Measurements from ENCODE around the gene LMTK2. TPM values are rescaled to one million over a fixed set of nuclear protein-coding genes. Genes with fewer than 3 reads are reported as not detected.

LMTK2 gene
- total RNA-seq, 8 experiments from 2014 or later: 4.3 to 16.8 (median 13.1) TPM

DNA sequence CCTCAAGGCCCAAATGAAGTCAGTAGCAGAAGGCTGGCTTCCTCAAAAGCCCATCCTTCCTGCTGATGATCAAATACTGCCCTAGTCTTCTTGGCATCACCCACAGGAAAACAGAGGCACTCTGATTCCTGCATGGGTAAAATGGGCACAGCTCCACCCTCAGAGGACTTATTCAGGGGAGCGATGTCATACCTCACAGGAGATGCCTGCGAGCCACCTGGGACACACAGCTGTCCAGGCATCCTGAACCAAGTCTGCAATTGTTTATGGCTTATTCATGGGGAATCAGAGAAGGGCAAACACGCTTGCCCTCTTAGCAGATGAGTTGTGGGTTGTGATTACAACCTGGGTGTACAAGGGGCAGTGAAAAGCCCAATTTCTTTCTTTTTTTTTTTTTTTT, 22.0 kb upstream of the LMTK2 start:
- in situ Hi-C loops (cut with MboI; ENCODE audit: low pct_unique_long_range_greater_than_20kb in 2 of 9, low sequenced_read_pairs in 9 of 9, unreplicated experiment in 9 of 9): no loop called here
- no peak for ATAC-seq (replicated peaks in 6 of 8)
- Histone ChIP-seq H3K4me1 (replicated peaks in 1 of 2) (no peaks in the 10 kb centered on the region), H3K4me3 (no peak overlapping the region), H3K27ac (no peak overlapping the region)
- WGBS, 10 experiments: 0 to 100% (median 60%) methylated on average over 1 of the region's 3 CpGs; no CpG with 5 or more reads in 6 of the 10 experiments

- in situ Hi-C loops (cut with MboI; ENCODE audit: low pct_unique_long_range_greater_than_20kb in 2 of 9, low sequenced_read_pairs in 9 of 9, unreplicated experiment in 9 of 9): no loop called here
- ATAC-seq (replicated peaks in 6 of 8): no peak
- H3K4me1 ChIP-seq (replicated peaks in 1 of 2): no peaks in the 10 kb centered on the region
- no peak overlapping the region for H3K4me3 ChIP-seq
- 0 to 70% (median 41%) methylated on average over 1 to 3 of the region's 4 CpGs; no CpG with 5 or more reads in 4 of the 10 experiments for WGBS, 10 experiments
- no peak overlapping the region for H3K27ac ChIP-seq
Observed at GRCh38 chr7:98085674-98086073, 21.0 kb upstream of the LMTK2 start.

DNA sequence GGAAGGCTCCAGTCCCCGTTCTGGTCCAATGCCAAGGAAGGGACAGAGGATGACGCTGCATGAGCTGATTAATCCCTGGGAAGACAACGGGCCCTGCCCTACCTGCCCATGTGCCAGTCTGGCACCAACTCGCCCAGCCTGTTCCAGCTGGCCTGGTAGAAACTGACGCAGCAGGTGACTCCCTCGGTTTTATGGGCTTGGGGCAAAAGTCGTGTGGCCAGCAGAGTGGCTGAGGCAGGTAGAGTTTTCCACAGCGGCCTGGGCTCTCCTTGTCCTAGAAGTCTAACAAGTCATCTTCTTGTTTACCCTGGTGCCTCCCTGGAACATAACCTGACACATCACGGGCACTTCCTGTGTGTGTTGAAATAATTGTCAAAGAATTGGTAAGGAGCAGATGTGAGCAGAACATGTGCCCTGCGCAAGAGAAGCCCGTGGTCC, 20.4 kb upstream of the LMTK2 start:
- in situ Hi-C loops (cut with MboI; ENCODE audit: low pct_unique_long_range_greater_than_20kb in 2 of 9, low sequenced_read_pairs in 9 of 9, unreplicated experiment in 9 of 9): no loop called here
- Histone ChIP-seq H3K4me1 (replicated peaks in 1 of 2) (no peaks in the 10 kb centered on the region), H3K27ac (no peak overlapping the region), H3K4me3 (no peak overlapping the region)
- 81 to 100% (median 87%) methylated on average over 2 to 9 of the region's 11 CpGs; no CpG with 5 or more reads in 3 of the 10 experiments for WGBS, 10 experiments
- ATAC-seq (replicated peaks in 6 of 8): no peak

DNA sequence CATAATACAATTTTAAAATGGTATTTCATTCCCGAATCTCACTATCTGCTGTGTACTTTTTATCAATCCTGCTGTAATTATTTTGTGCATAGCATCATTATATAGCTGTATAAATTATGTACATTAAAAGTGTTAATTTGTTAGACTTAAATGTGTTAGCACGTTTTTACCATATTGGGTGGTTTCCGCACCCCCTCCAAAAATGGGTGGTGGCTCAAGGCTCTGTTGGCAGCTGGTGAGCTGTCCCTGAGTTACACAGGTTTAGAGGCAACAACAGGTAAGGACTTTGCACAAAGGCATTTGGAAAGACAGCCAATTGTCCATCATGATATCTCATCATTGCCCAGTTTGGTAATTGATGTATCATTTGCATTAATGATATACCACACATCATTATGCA, 18.6 kb upstream of the LMTK2 start:
- 0 to 100% (median 62%) methylated on average over 1 to 3 of the region's 3 CpGs; no CpG with 5 or more reads in 2 of the 10 experiments for WGBS, 10 experiments
- Histone ChIP-seq H3K4me3 (no peak overlapping the region), H3K27ac (no peak overlapping the region), H3K4me1 (replicated peaks in 1 of 2) (no peaks in the 10 kb centered on the region)
- peak in 1 of 8 experiments; percentile 70 for ATAC-seq (replicated peaks in 6 of 8)
- in situ Hi-C loops (cut with MboI; ENCODE audit: low pct_unique_long_range_greater_than_20kb in 2 of 9, low sequenced_read_pairs in 9 of 9, unreplicated experiment in 9 of 9): no loop called here

DNA sequence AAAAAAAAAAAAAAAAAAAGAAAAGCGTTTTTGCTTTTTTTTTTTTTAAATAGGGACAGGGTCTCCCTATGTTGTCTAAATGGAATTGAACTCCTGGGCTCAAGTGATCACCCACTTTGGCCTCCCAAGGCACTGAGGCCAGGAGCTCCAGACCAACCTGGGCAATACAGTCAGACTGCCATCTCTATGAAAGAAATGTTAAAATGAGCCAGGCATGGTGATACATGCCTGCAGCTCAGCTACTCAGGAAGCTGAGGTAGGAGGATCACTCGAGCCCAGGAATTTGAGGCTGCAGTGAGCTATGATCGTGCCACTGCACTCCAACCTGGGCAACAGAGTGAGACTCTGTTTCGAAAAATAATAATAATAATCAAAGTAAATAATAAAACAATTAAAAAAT, 16.5 kb upstream of the LMTK2 start:
- in situ Hi-C loops (cut with MboI; ENCODE audit: low pct_unique_long_range_greater_than_20kb in 2 of 9, low sequenced_read_pairs in 9 of 9, unreplicated experiment in 9 of 9): no loop called here
- 18 to 70% (median 62%) methylated on average over 1 to 4 of the region's 4 CpGs; no CpG with 5 or more reads in 2 of the 10 experiments for WGBS, 10 experiments
- no peak overlapping the region for H3K4me3 ChIP-seq
- ATAC-seq (replicated peaks in 6 of 8): no peak
- no peaks in the 10 kb centered on the region for H3K4me1 ChIP-seq (replicated peaks in 1 of 2)
- no peak overlapping the region for H3K27ac ChIP-seq

DNA sequence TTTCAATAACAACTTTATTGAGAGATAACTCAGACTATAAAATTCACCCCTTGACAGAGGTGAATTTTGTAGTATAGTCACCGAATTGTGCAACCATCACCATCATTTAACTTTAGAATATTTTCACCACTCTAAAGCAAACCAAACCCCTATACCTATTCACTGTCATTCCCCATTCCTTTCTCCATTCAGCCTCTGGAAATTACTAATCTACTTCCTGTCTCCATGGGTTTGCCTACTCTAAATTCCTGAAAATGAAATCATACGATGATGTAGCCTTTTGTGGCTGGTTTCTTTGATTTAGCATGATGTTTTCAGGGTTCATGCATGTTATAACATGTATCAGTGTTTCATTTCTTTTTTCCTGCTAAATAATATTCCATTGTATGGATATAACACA, 15.6 kb upstream of the LMTK2 start:
- WGBS, 10 experiments: 4 to 100% (median 75%) methylated on average over 1 to 2 of the region's 2 CpGs; no CpG with 5 or more reads in 1 of the 10 experiments
- no peak overlapping the region for H3K27ac ChIP-seq
- in situ Hi-C loops (cut with MboI; ENCODE audit: low pct_unique_long_range_greater_than_20kb in 2 of 9, low sequenced_read_pairs in 9 of 9, unreplicated experiment in 9 of 9): no loop called here
- H3K4me1 ChIP-seq (replicated peaks in 1 of 2): no peaks in the 10 kb centered on the region
- no peak overlapping the region for H3K4me3 ChIP-seq
- ATAC-seq (replicated peaks in 6 of 8): no peak

DNA sequence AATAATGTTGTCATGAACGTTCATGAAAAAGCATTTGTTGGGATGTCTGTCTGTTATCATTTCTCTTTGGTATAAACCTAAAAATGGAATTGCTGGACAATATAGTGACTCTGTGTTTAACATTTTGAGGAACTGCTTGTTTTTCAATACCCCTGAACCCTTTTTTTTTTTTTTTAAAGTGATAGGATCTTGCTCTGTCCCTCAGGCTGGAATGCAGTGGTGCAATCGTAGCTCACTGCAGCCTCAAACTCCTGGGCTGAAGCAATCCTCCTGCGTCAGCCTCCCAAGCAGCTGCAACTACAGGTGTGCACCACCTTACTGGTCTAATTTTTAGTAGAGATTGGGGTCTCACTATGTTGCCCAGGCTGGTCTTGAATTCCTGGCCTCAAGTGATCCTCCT, 15.1 kb upstream of the LMTK2 start:
- no peak overlapping the region for H3K27ac ChIP-seq
- H3K4me1 ChIP-seq (replicated peaks in 1 of 2): no peaks in the 10 kb centered on the region
- in situ Hi-C loops (cut with MboI; ENCODE audit: low pct_unique_long_range_greater_than_20kb in 2 of 9, low sequenced_read_pairs in 9 of 9, unreplicated experiment in 9 of 9): no loop called here
- 9 to 100% (median 60%) methylated on average over 1 to 3 of the region's 3 CpGs; no CpG with 5 or more reads in 3 of the 10 experiments for WGBS, 10 experiments
- ATAC-seq (replicated peaks in 6 of 8): no peak
- H3K4me3 ChIP-seq: no peak overlapping the region

DNA sequence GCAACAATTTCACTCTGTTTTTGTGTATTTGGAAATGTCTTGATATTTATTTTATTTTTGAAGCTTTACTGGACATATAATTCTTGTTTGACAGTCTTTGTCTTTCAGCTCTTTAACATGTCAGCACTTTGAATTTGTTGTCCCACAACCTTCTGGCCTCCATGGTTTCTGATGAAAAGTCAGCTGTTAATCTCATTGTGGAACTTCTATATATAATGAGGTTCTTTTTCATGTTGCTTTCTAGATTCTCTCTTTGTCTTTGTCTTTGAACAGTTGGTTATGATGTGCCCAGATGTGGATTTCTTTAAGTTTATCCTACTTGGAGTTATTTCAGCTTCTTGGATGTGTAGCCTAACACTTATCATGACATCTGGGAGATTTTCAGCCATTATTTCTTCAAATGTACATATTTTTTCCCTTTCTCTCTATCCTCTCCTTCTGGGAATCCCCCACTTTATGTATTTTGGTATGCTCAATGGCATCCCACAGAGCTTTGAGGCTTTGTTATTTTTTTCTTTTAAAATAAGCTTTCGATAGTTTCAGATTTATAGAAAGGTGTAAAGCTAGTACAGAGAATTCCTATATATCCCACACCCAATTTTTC, 9.5 kb upstream of the LMTK2 start:
- WGBS, 10 experiments: 23 to 100% (median 79%) methylated on average over 1 of the region's 1 CpG; no CpG with 5 or more reads in 1 of the 10 experiments
- H3K27ac ChIP-seq: no peak overlapping the region
- in situ Hi-C loops (cut with MboI; ENCODE audit: low pct_unique_long_range_greater_than_20kb in 2 of 9, low sequenced_read_pairs in 9 of 9, unreplicated experiment in 9 of 9): no loop called here
- H3K4me1 ChIP-seq (replicated peaks in 1 of 2): no peaks in the 10 kb centered on the region
- no peak for ATAC-seq (replicated peaks in 6 of 8)
- no peak overlapping the region for H3K4me3 ChIP-seq

DNA sequence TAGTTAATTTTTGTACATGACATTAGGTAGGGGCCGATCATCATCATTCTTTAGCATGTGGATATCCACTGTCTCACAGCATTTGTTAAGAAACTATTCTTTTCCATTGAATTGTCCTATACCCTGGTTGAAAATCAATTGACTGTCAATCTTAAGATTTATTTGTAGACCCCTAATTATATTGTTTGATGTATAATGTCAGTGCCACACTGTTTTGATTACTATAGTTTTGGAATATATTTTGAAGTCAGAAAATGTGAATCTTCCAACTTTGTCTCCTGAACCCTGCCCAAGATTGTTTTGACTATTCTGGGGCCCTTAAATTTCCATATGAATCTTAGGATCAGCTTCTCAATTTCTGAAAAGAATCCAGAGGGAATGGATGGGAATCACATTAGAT, 6.6 kb upstream of the LMTK2 start:
- in situ Hi-C loops (cut with MboI; ENCODE audit: low pct_unique_long_range_greater_than_20kb in 2 of 9, low sequenced_read_pairs in 9 of 9, unreplicated experiment in 9 of 9): no loop called here

DNA sequence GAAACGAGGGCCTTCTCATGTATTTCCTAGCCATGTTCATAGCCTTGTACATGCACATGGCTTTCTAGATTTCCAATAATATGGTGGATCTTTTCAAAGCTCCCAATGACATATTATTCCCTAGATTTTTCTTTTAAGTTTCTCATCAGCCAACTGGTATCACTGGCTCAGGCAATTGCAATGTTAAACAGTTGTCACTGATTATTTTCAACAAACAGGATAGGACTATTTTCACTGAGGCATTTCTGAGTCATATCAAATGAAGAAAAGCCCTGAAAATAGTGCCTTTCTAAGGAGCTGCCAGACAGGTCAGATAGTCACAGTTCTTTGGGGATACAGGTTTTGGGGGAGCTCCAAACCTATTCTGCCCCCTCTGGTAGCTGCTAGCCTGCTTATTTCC, 4.5 kb upstream of the LMTK2 start:
- Histone ChIP-seq H3K27ac (no peak overlapping the region), H3K4me3 (no peak overlapping the region), H3K4me1 (replicated peaks in 1 of 2) (no peaks in the 10 kb centered on the region)
- WGBS, 10 experiments: 0 to 80% (median 36%) methylated on average over 1 of the region's 1 CpG; no CpG with 5 or more reads in 4 of the 10 experiments
- in situ Hi-C loops (cut with MboI; ENCODE audit: low pct_unique_long_range_greater_than_20kb in 2 of 9, low sequenced_read_pairs in 9 of 9, unreplicated experiment in 9 of 9): no loop called here
- ATAC-seq (replicated peaks in 6 of 8): no peak

More for the DNA sequence above, 6.6 kb upstream of the LMTK2 start:
- WGBS, 10 experiments: 0 to 88% (median 52%) methylated on average over 1 of the region's 1 CpG; no CpG with 5 or more reads in 3 of the 10 experiments
- no peak overlapping the region for H3K4me3 ChIP-seq
- ATAC-seq (replicated peaks in 6 of 8): no peak
- H3K4me1 ChIP-seq (replicated peaks in 1 of 2): no peaks in the 10 kb centered on the region
- H3K27ac ChIP-seq: no peak overlapping the region

- peak in 4 of 8 experiments; percentile 1 to 9 (median 6) for ATAC-seq (replicated peaks in 6 of 8)
- Histone ChIP-seq H3K4me1 (replicated peaks in 1 of 2) (peaks cover 13 to 17% of the 10 kb centered on the region in 2 donors), H3K27ac (no peak overlapping the region), H3K4me3 (peak overlapping the region in 2 of 5 donors; percentile 94 to 97)
- in situ Hi-C loops (cut with MboI; ENCODE audit: low pct_unique_long_range_greater_than_20kb in 2 of 9, low sequenced_read_pairs in 9 of 9, unreplicated experiment in 9 of 9): no loop called here
- WGBS, 10 experiments: 0 to 100% (median 57%) methylated on average over 1 to 5 of the region's 6 CpGs; no CpG with 5 or more reads in 1 of the 10 experiments
Observed at GRCh38 chr7:98105942-98106544, 619 bp upstream of the LMTK2 start.

DNA sequence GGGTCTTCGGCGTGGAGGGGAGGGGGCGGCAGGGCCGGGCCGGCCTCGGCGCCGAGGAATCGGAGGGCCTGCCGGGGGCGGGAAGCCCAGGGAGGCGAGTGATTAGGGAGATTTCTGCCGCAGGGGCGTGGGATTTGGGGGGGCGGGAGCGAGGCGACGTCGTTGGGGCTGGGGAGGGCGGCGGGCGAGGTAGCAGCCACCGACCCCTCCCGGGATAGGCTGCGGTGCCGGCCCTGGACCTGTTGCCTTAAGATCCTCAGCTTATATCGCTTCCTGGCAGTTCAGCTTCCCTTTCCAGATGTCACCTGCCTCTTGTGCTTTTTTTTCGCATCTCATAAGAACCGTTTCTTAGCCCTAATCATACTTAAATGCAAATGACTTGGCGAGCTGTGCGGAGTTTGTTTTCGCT, 655 bp downstream of the LMTK2 start:
- peak overlapping the region; percentile 76 to 98 (median 94) for H3K4me3 ChIP-seq
- in situ Hi-C loops (cut with MboI; ENCODE audit: low pct_unique_long_range_greater_than_20kb in 2 of 9, low sequenced_read_pairs in 9 of 9, unreplicated experiment in 9 of 9): no loop called here
- ATAC-seq (replicated peaks in 6 of 8): peak in 4 of 8 experiments; percentile 4 to 15 (median 8)
- 0 to 8% (median 2%) methylated on average over 2 to 6 of the region's 32 CpGs; no CpG with 5 or more reads in 2 of the 10 experiments for WGBS, 10 experiments
- no peak overlapping the region for H3K27ac ChIP-seq
- H3K4me1 ChIP-seq (replicated peaks in 1 of 2): peaks cover 15 to 22% of the 10 kb centered on the region in 2 donors

DNA sequence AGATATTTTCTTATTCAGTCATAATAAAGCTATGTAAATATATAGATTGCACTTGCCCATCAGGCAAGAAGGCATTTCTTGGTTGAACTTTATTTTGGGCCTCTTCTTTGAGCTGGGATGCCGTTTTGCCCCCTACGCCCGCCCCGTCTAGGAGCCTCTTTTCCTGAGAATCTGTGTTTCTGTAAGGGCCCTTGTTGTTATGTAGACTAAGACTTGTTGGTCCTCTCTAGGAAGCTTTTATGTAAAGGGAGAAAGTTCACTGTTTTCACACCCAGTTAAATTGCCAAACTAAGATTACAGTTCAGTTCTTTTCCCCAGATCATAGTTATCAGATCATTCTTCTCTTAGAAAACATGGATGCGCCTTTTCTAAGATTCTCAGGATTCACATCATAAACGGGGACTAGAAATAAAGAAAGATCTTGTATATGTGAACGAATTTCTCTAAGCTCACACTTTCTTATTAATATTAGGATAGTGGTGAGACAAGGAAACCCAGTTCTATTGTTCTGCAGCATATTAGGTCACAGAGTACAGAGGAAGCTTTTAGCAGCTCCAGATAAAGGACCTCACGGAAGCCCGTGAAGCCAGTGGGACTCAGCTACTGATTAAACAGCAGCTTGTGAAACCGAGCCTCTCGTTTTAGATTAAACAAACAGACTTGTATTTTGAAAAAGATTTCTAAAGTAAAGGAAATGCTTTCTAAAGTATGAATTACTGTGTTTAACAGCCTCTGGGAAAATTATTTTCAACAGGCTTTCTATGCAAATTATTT, 3.8 kb downstream of the LMTK2 start:
- no peak for ATAC-seq (replicated peaks in 6 of 8)
- WGBS, 10 experiments: 10 to 81% (median 42%) methylated on average over 2 to 11 of the region's 11 CpGs
- in situ Hi-C loops (cut with MboI; ENCODE audit: low pct_unique_long_range_greater_than_20kb in 2 of 9, low sequenced_read_pairs in 9 of 9, unreplicated experiment in 9 of 9): no loop called here
- H3K27ac ChIP-seq: no peak overlapping the region
- H3K4me3 ChIP-seq: peak overlapping the region in 2 of 5 donors; percentile 10 to 14
- peaks cover 15 to 22% of the 10 kb centered on the region in 2 donors for H3K4me1 ChIP-seq (replicated peaks in 1 of 2)
